Measurements from ENCODE around the gene SPN.

DNA sequence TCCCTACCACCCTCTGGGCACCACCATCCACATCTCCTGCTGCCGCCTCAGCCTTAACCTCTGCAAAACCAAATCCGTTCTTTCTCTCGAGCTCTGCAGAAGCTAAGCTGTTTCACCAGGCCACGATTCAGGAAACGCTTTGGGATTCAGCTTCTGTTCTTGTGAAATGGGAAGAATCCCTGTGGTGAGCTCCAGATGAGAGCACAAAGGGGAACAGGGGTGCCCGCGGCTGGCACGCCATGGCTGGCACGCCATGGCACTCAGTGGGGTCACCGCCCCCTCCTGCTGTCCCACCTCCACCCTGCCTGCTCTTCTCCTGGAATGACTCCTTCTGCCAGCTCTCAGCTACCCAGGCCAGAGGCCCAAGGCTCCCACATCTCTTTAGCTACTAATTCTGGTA lies 21.6 kb downstream of the SPN start:
- no peak for TF ChIP-seq EZH2phosphoT487 (IDR thresholded peaks at IDR 0.05; ENCODE audit: insufficient read depth, low read depth)
- TF ChIP-seq EZH2 (IDR thresholded peaks at IDR 0.05; ENCODE audit: insufficient read depth, poor library complexity, severe bottlenecking) = no peak
